OCI-LY7 (cell line): ENCODE results near the gene DNAH17.

Source experiments
- EZH2phosphoT487 ChIP-seq: fragments of 200-600 bp; sonication (generic); IDR thresholded peaks from 2 replicates; pipeline ENCODE4 v1.6.1; 2018; ENCODE audit warnings: low read depth, borderline replicate concordance, mild to moderate bottlenecking, mixed run types, antibody characterized with exemption, low read length, moderate library complexity, mixed read lengths
- TF ChIP-seq, protein P1 (sequence below): fragments of 200-600 bp; sonication (generic); conservative IDR thresholded peaks from 2 replicates; pipeline ENCODE4 v1.5.1; 2014; ENCODE audit warnings: mild to moderate bottlenecking, antibody characterized with exemption, low read length, moderate library complexity, mixed read lengths

GRCh38 chr17:78423961-78424675 lies 153.1 kb downstream of the DNAH17 start:
- TF ChIP-seq, protein P1, sequence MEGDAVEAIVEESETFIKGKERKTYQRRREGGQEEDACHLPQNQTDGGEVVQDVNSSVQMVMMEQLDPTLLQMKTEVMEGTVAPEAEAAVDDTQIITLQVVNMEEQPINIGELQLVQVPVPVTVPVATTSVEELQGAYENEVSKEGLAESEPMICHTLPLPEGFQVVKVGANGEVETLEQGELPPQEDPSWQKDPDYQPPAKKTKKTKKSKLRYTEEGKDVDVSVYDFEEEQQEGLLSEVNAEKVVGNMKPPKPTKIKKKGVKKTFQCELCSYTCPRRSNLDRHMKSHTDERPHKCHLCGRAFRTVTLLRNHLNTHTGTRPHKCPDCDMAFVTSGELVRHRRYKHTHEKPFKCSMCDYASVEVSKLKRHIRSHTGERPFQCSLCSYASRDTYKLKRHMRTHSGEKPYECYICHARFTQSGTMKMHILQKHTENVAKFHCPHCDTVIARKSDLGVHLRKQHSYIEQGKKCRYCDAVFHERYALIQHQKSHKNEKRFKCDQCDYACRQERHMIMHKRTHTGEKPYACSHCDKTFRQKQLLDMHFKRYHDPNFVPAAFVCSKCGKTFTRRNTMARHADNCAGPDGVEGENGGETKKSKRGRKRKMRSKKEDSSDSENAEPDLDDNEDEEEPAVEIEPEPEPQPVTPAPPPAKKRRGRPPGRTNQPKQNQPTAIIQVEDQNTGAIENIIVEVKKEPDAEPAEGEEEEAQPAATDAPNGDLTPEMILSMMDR, result no peak
- no peak for TF ChIP-seq EZH2phosphoT487
